IPS-18a (cell line): Measurements from ENCODE around the gene CPB2.

Experiments
- H3K27ac ChIP-seq: one replicate; pipeline ENCODE4 v1.5.1; 2013; ENCODE audit warnings: low read length
- H3K27me3 ChIP-seq: one replicate; pipeline ENCODE4 v1.6.1; 2013; ENCODE audit warnings: mild to moderate bottlenecking, low read length; ENCODE audit not compliant: control insufficient read depth, insufficient read depth
- H3K36me3 ChIP-seq: one replicate; pipeline ENCODE4 v1.6.1; 2013; ENCODE audit warnings: low read depth, low read length; ENCODE audit not compliant: control insufficient read depth
- H3K4me1 ChIP-seq: one replicate; pipeline ENCODE4 v1.6.1; 2013; ENCODE audit warnings: low read depth, low read length; ENCODE audit not compliant: control insufficient read depth
- H3K4me3 ChIP-seq: one replicate; pipeline ENCODE4 v1.5.1; 2013; ENCODE audit warnings: low read length
- H3K9ac ChIP-seq: one replicate; pipeline ENCODE4 v1.6.1; 2013; ENCODE audit warnings: mild to moderate bottlenecking, low read length, moderate library complexity
- H3K9me3 ChIP-seq: one replicate; pipeline ENCODE4 v1.6.1; 2013; ENCODE audit warnings: low read depth, low read length; ENCODE audit not compliant: control insufficient read depth

CPB2 gene

GRCh38 chr13:46006688-46007452, 98.0 kb downstream of the CPB2 start:
- Histone ChIP-seq H3K36me3 (peaks cover 48% of the 10 kb centered on the region), H3K9ac (no peak overlapping the region)

GRCh38 chr13:46004491-46004890, 100.3 kb downstream of the CPB2 start:
- peaks cover 57% of the 10 kb centered on the region for H3K36me3 ChIP-seq
- no peaks in the 10 kb centered on the region for H3K4me1 ChIP-seq
- no peak overlapping the region for H3K4me3 ChIP-seq
- no peak overlapping the region for H3K9ac ChIP-seq
- H3K27me3 ChIP-seq = no peaks in the 10 kb centered on the region
- H3K27ac ChIP-seq = no peak overlapping the region
- no peaks in the 10 kb centered on the region for H3K9me3 ChIP-seq

More at GRCh38 chr13:46006688-46007452, 98.0 kb downstream of the CPB2 start:
- Histone ChIP-seq H3K27ac (no peak overlapping the region), H3K9me3 (no peaks in the 10 kb centered on the region), H3K4me3 (no peak overlapping the region), H3K4me1 (no peaks in the 10 kb centered on the region), H3K27me3 (no peaks in the 10 kb centered on the region)
